Psoas muscle (tissue), 8 donors: ENCODE data around the gene VSIG2. TPM values are rescaled to one million over a fixed set of nuclear protein-coding genes. Genes with fewer than 3 reads are reported as not detected.

Experiments used
- ATAC-seq, 4 donors: fragments of 200-7000 bp; cut with Tn5 transposase; one replicate each; pipeline ENCODE4 v1.9.1; 2020; ENCODE audit warnings: moderate library complexity in 3 of 4, mild to moderate bottlenecking in 2 of 4
- DNase-seq, 2 donors: peaks; one replicate each; pipeline ENCODE4 v3.0.0-alpha.2; 2020
- H3K27ac ChIP-seq: fragments of 200-600 bp; one replicate; pipeline ENCODE4 v1.8.0; 2022
- H3K27me3 ChIP-seq, 3 donors: fragments of 200-600 bp in 1 of 3; one replicate each; pipeline versions ENCODE4 v1.6.1 to v1.8.0; 2013 to 2022; ENCODE audit warnings: low read length in 2 of 3, mild to moderate bottlenecking in 2 of 3, moderate library complexity in 1 of 3; ENCODE audit not compliant: insufficient read depth in 3 of 3
- H3K36me3 ChIP-seq, 2 donors: fragments of 200-600 bp in 1 of 2; one replicate each; pipeline versions ENCODE4 v1.6.1 to v1.8.0; 2013 to 2022; ENCODE audit warnings: low read depth in 1 of 2, mild to moderate bottlenecking in 1 of 2, moderate library complexity in 1 of 2; ENCODE audit not compliant: insufficient read depth in 1 of 2
- H3K4me1 ChIP-seq: fragments of 200-600 bp; one replicate; pipeline ENCODE4 v1.8.0; 2022
- H3K4me3 ChIP-seq: fragments of 200-600 bp; one replicate; pipeline ENCODE4 v1.8.0; 2022; ENCODE audit warnings: mild to moderate bottlenecking
- H3K9me3 ChIP-seq: fragments of 200-600 bp; one replicate; pipeline ENCODE4 v1.8.0; 2022
- WGBS, 3 donors: extraction: QIAGEN DNeasy Blood & Tissue Kit; methylation state at CpG; one replicate each; pipeline versions ENCODE4 v1.1.6 to v1.1.7; 2013; 5-methylcytosine and 5-hydroxymethylcytosine counted together
- intact Hi-C, 2 donors: fragments of 100-400 bp; cut with DNase I; formaldehyde crosslinking; loops; one replicate each; pipeline versions ENCODE4 v1.11.0 to v1.14.2; 2022
- polyA plus RNA-seq, 3 donors: library from polyadenylated mRNA; stranded (reverse); fragments of 200-250 nt; gene quantifications; one replicate each; pipeline ENCODE4 v1.2.3, GENCODE V29; 2013
- total RNA-seq, 4 donors: library from RNA; stranded (reverse); fragmentation: NEBNext Ultra II Directional in 2 of 4; extraction: Animal tissue kit (Norgen Biotek cat#: 25700) in 2 of 4; gene quantifications; one replicate each; pipeline versions ENCODE4 v1.2.1 to v1.2.4, GENCODE V29; 2021 to 2023
- TF ChIP-seq, protein P1 (sequence below): fragments of 200-600 bp; IDR thresholded peaks from one replicate; pipeline ENCODE4 v1.8.0; 2022; ENCODE audit warnings: antibody characterized with exemption
- donor health status: healthy with polysubstance abuse.
- donor health status: DM: no; HTN: no; CAD: no; lungs with moderate emphysema.
- donor health status: Bipolar disorder and iron deficiency.
- donor health status: healthy.
- donor health status: DM: yes; HTN: yes; CAD: no.
- donor health status: DM: no; HTN: no; CAD: no.
- donor health status: DM: no; HTN: no; CAD: no.
- donor health status: DM: yes; HTN: yes; CAD: no.

The VSIG2 gene
- total and polyA plus RNA-seq, 7 donors = 0.15 to 0.58 (median 0.36) TPM

DNA sequence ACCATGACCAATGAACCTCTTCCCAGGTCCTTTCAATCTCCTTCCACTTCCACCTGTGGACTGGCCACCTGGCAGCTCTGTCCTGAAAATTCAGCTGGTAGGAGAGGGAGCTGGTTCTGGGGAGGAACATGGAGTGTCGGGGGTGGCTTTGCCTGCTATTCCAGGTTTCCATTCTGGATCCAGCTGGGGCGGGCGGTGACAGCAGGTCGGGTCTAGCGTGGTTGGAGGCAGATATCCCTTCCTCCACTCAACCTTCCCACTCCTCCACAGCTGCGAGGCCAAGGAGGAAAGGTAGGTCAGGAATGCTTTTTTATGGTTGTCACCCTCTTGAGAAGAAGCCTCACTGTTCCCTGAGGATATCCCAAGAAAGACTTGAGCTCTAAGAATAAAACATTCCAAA is 9.0 kb downstream of the VSIG2 start:
- intact Hi-C loops = no loop called here
- H3K4me3 ChIP-seq = no peak overlapping the region
- TF ChIP-seq, protein P1, sequence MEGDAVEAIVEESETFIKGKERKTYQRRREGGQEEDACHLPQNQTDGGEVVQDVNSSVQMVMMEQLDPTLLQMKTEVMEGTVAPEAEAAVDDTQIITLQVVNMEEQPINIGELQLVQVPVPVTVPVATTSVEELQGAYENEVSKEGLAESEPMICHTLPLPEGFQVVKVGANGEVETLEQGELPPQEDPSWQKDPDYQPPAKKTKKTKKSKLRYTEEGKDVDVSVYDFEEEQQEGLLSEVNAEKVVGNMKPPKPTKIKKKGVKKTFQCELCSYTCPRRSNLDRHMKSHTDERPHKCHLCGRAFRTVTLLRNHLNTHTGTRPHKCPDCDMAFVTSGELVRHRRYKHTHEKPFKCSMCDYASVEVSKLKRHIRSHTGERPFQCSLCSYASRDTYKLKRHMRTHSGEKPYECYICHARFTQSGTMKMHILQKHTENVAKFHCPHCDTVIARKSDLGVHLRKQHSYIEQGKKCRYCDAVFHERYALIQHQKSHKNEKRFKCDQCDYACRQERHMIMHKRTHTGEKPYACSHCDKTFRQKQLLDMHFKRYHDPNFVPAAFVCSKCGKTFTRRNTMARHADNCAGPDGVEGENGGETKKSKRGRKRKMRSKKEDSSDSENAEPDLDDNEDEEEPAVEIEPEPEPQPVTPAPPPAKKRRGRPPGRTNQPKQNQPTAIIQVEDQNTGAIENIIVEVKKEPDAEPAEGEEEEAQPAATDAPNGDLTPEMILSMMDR = no peak
- peaks cover 13% of the 10 kb centered on the region for H3K4me1 ChIP-seq
- no peaks in the 10 kb centered on the region for H3K9me3 ChIP-seq
- WGBS, 3 donors = 85 to 88% (median 86%) methylated on average over 6 of the region's 6 CpGs
- no peaks in the 10 kb centered on the region for H3K36me3 ChIP-seq
- ATAC-seq (no peak), DNase-seq (no peak)
- no peak overlapping the region for H3K27ac ChIP-seq
- H3K27me3 ChIP-seq = peaks cover 0 to 70% (median 12%) of the 10 kb centered on the region in 3 donors

DNA sequence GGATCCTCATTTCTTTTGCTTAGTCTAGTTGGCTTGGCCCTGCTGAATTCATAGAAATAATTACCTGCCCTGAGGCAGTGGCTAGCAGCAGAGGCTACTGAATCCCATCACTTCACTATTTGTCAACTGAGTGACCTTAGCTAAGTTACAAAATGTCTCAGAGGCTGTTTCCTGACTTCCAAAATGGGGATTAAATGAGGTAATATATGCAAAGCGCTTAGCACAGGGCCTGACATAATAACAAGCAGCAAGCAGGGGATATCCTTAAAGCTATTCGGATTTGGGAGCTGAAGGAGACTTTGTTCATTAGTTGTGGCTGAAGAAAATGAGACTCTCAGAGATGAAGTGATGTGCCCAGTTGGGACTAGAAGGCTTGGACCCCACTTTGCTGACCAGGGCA is 9.5 kb downstream of the VSIG2 start:
- TF ChIP-seq, protein P1 = no peak
- Histone ChIP-seq H3K36me3 (no peaks in the 10 kb centered on the region), H3K4me3 (no peak overlapping the region), H3K4me1 (peaks cover 12% of the 10 kb centered on the region), H3K9me3 (no peaks in the 10 kb centered on the region), H3K27me3 (peaks cover 0 to 65% (median 12%) of the 10 kb centered on the region in 3 donors), H3K27ac (no peak overlapping the region)
- intact Hi-C loops = no loop called here
- ATAC-seq = no peak
- WGBS, 3 donors = 86 to 93% (median 88%) methylated on average over 2 of the region's 2 CpGs
- no peak for DNase-seq

DNA sequence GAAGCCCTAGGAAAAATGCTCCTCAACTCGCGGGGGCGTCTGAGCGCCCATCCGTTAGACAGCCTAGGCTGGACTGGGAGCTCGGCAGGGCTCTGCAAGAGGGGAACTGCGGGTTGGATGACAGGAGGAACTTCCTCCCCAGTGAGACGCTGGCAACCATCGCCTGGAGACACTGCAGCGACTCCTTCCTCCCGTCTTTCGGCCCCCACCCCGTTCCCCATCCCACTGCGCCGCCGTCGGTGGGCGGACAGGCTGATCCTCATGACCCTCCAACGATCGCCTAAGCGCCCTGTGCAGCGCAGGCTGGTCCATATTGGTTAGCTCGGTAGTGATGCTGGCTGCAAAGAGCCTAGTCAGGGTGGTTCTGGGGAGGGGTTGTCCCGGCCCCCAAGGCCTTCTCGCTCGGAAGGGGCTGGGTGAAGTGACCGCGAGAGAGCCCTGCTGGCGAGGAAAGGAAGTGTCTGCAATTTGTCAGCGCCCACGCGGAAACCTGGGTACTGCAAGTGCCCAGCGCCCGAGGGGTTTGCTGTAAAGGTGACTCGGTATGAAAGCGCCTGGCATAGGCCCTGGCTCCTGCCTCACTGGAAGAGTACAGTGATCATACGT is 11.7 kb downstream of the VSIG2 start:
- Histone ChIP-seq H3K27me3 (peaks cover 0 to 48% (median 8%) of the 10 kb centered on the region in 3 donors), H3K27ac (no peak overlapping the region), H3K36me3 (no peaks in the 10 kb centered on the region), H3K4me3 (peak overlapping the region; percentile 68), H3K9me3 (no peaks in the 10 kb centered on the region), H3K4me1 (peaks cover 4% of the 10 kb centered on the region)
- WGBS, 3 donors = 1 to 3% (median 2%) methylated on average over 32 to 37 of the region's 37 CpGs
- TF ChIP-seq, protein P1 = peak; percentile 36
- DNase-seq = no peak
- peak; percentile 9 to 42 (median 22) for ATAC-seq
- intact Hi-C loops = no loop called here

DNA sequence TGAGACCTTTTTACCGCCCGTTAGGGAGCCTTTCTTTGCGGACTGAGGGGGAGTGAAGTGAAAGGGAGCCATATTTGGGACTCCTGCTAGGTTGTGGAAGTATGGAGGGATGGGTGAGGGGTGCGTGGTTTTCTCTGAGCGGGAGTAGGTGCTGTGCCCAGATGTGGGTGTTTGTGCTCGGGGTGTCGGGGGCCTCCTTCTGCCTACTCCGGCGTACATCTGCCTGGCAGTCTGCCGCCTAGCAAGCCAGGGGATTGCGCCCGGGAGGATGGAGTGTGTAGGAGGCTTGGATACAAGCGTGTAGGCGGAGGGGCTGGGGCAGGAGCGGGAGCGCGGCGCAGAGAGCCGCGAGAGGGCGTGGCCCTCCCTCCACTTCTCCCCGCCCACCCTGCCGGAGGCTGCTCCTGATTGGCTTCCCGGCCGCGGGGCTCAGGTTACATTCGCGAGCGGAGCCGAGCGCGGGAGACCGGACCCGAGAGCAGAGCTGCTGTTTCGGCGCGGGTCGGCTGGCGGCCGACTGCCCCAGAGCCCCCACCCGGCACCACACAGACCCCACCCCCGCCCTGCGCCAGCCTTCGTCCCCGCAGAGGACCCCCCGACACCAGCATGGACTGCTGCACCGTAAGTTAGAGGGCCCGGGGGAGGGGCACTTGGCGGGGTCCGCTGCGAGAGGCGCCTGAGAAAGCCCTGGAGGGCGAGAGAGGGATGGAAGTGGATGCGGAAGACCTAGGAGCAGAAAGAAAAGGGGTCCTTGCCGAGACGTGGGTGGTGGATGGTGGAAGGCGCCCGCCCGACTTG is 12.4 kb downstream of the VSIG2 start, which contains the start of gene NRGN:
NRGN (plus strand) TSS at position 464 of the 798 bp plus-strand sequence; CDS start at position 607, 143 bp downstream.
- H3K4me3 ChIP-seq = peak within 1 kb of the TSS; percentile 68
- intact Hi-C loops = no loop called here
- TF ChIP-seq, protein P1 = no peak
- no peaks in the 10 kb centered on the region for H3K36me3 ChIP-seq
- 1 to 3% (median 2%) methylated on average over 38 to 59 of the region's 59 CpGs for WGBS, 3 donors
- ATAC-seq = peak; percentile 96 to 100 (median 99)
- H3K9me3 ChIP-seq = no peaks in the 10 kb centered on the region
- no peak within 1 kb of the TSS for H3K27ac ChIP-seq
- H3K27me3 ChIP-seq = peaks cover 0 to 41% (median 4%) of the 10 kb centered on the region in 3 donors
- DNase-seq = peak; percentile 91 to 93
- peaks cover 4% of the 10 kb centered on the region for H3K4me1 ChIP-seq
